Astrocyte (in vitro differentiated cells and primary cell): Measurements from ENCODE around the gene PPP1CC. TPM values are rescaled to one million over a fixed set of nuclear protein-coding genes. Genes with fewer than 3 reads are reported as not detected.

Source experiments
- DNase-seq: peaks from one replicate; pipeline ENCODE4 v3.0.0-alpha.2; 2010; ENCODE audit warnings: low read depth
- FAIRE-seq: peaks from 2 replicates; lab custom pipeline; 2011; peaks lifted over from hg19 to GRCh38; lab: Jason Lieb, UNC
- H2AFZ ChIP-seq: 2 replicates; pipeline ENCODE4 v1.6.0; 2012; ENCODE audit warnings: low read depth, low read length, inconsistent platforms
- H3K27ac ChIP-seq: 2 replicates; pipeline ENCODE4 v1.5.1; 2011; ENCODE audit warnings: low read depth, low read length, inconsistent platforms
- H3K27me3 ChIP-seq: 2 replicates; pipeline ENCODE4 v1.6.0; 2011; ENCODE audit warnings: low read length, inconsistent platforms; ENCODE audit not compliant: insufficient read depth
- H3K36me3 ChIP-seq: 2 replicates; pipeline ENCODE4 v1.5.1; 2011; ENCODE audit warnings: low read length, inconsistent platforms; ENCODE audit not compliant: insufficient read depth
- H3K4me1 ChIP-seq: 2 replicates; pipeline ENCODE4 v1.5.1; 2011; ENCODE audit warnings: low read length, inconsistent platforms; ENCODE audit not compliant: insufficient read depth
- H3K4me2 ChIP-seq: 2 replicates; pipeline ENCODE4 v1.6.0; 2012; ENCODE audit warnings: low read length, inconsistent platforms
- H3K4me3 ChIP-seq: 2 replicates; pipeline ENCODE4 v1.5.1; 2011; ENCODE audit warnings: low read depth, mild to moderate bottlenecking, low read length, inconsistent platforms; ENCODE audit not compliant: insufficient read depth
- H3K79me2 ChIP-seq: 2 replicates; pipeline ENCODE4 v1.6.0; 2012; ENCODE audit warnings: mild to moderate bottlenecking, low read length, inconsistent platforms; ENCODE audit not compliant: insufficient read depth
- H3K9ac ChIP-seq: 2 replicates; pipeline ENCODE4 v1.6.0; 2012; ENCODE audit warnings: mild to moderate bottlenecking, low read length, inconsistent platforms
- H3K9me3 ChIP-seq: 2 replicates; pipeline ENCODE4 v1.5.1; 2012; ENCODE audit warnings: low read depth, mild to moderate bottlenecking, low read length, inconsistent platforms; ENCODE audit not compliant: insufficient read depth
- H4K20me1 ChIP-seq: 2 replicates; pipeline ENCODE4 v1.6.0; 2012; ENCODE audit warnings: low read length, inconsistent platforms; ENCODE audit not compliant: insufficient read depth
- H3K27ac Mint-ChIP-seq: one replicate; pipeline ENCODE4 v1.8.0; 2021; ENCODE audit warnings: mild to moderate bottlenecking, mixed read lengths; ENCODE audit not compliant: unreplicated experiment
- H3K27me3 Mint-ChIP-seq: one replicate; pipeline ENCODE4 v1.8.0; 2021; ENCODE audit warnings: low read depth, mixed read lengths; ENCODE audit not compliant: unreplicated experiment
- H3K36me3 Mint-ChIP-seq: one replicate; pipeline ENCODE4 v1.8.0; 2021; ENCODE audit warnings: low read depth, mixed read lengths; ENCODE audit not compliant: unreplicated experiment
- H3K4me1 Mint-ChIP-seq: one replicate; pipeline ENCODE4 v1.8.0; 2021; ENCODE audit warnings: low read depth, mixed read lengths; ENCODE audit not compliant: unreplicated experiment
- H3K4me3 Mint-ChIP-seq: one replicate; pipeline ENCODE4 v1.8.0; 2021; ENCODE audit warnings: mild to moderate bottlenecking, moderate library complexity, mixed read lengths; ENCODE audit not compliant: unreplicated experiment
- H3K9me3 Mint-ChIP-seq: one replicate; pipeline ENCODE4 v1.8.0; 2021; ENCODE audit warnings: mild to moderate bottlenecking, mixed read lengths; ENCODE audit not compliant: unreplicated experiment
- CTCF ChIP-seq: IDR thresholded peaks from 2 replicates; pipeline ENCODE4 v1.5.1; 2011; ENCODE audit warnings: low read depth, mild to moderate bottlenecking, inconsistent platforms, low read length, moderate library complexity; ENCODE audit not compliant: insufficient read depth
- EZH2 ChIP-seq: IDR thresholded peaks from 2 replicates; pipeline ENCODE4 v1.6.1; 2012; ENCODE audit warnings: mild to moderate bottlenecking, low read length, inconsistent platforms; ENCODE audit not compliant: insufficient read depth
- total RNA-seq: library from RNA; stranded (reverse); gene quantifications from 2 replicates; pipeline ENCODE4 v1.2.1, GENCODE V29; 2021

PPP1CC gene
- total RNA-seq, 1 donor from 2014 or later: 107 TPM

GRCh38 chr12:110728628-110729027, 14.1 kb downstream of the PPP1CC start:
- H3K27ac Mint-ChIP-seq: no peak overlapping the region
- no peak for TF ChIP-seq CTCF
- no peak for TF ChIP-seq EZH2
- no peak for DNase-seq
- Histone ChIP-seq H3K4me1 (peaks cover 5% of the 10 kb centered on the region), H3K9me3 (no peaks in the 10 kb centered on the region), H3K4me3 (no peak overlapping the region), H3K27ac (no peak overlapping the region), H3K9ac (no peak overlapping the region), H2AFZ (no peak overlapping the region), H3K27me3 (no peaks in the 10 kb centered on the region), H4K20me1 (peaks cover 81% of the 10 kb centered on the region), H3K4me2 (no peak overlapping the region), H3K79me2 (peaks cover 84% of the 10 kb centered on the region), H3K36me3 (peaks cover 42% of the 10 kb centered on the region)
- H3K4me1 Mint-ChIP-seq: peaks cover 14% of the 10 kb centered on the region
- H3K4me3 Mint-ChIP-seq: no peak overlapping the region
- no peaks in the 10 kb centered on the region for H3K27me3 Mint-ChIP-seq
- H3K36me3 Mint-ChIP-seq: peaks cover 18% of the 10 kb centered on the region
- H3K9me3 Mint-ChIP-seq: no peaks in the 10 kb centered on the region
- no peak for FAIRE-seq

GRCh38 chr12:110726708-110727369, 15.9 kb downstream of the PPP1CC start:
- no peak for DNase-seq
- H3K27me3 ChIP-seq: no peaks in the 10 kb centered on the region
- H3K27ac Mint-ChIP-seq: no peak overlapping the region
- H3K36me3 Mint-ChIP-seq: peaks cover 21% of the 10 kb centered on the region
- no peak for FAIRE-seq
- H2AFZ ChIP-seq: no peak overlapping the region
- peaks cover 53% of the 10 kb centered on the region for H3K36me3 ChIP-seq
- H3K27ac ChIP-seq: no peak overlapping the region
- H3K9me3 ChIP-seq: no peaks in the 10 kb centered on the region
- peaks cover 5% of the 10 kb centered on the region for H3K4me1 Mint-ChIP-seq
- no peaks in the 10 kb centered on the region for H3K27me3 Mint-ChIP-seq
- H3K4me3 ChIP-seq: no peak overlapping the region
- H3K9me3 Mint-ChIP-seq: no peaks in the 10 kb centered on the region
- H3K79me2 ChIP-seq: peaks cover 66% of the 10 kb centered on the region
- no peaks in the 10 kb centered on the region for H3K4me1 ChIP-seq
- no peak overlapping the region for H3K4me2 ChIP-seq
- H4K20me1 ChIP-seq: peaks cover 72% of the 10 kb centered on the region
- no peak overlapping the region for H3K9ac ChIP-seq
- no peak for TF ChIP-seq EZH2
- TF ChIP-seq CTCF: no peak
- no peak overlapping the region for H3K4me3 Mint-ChIP-seq

GRCh38 chr12:110726028-110726427, 16.7 kb downstream of the PPP1CC start:
- Mint-ChIP-seq H3K27me3 (no peaks in the 10 kb centered on the region), H3K27ac (no peak overlapping the region), H3K4me3 (no peak overlapping the region), H3K4me1 (peaks cover 3% of the 10 kb centered on the region), H3K36me3 (peaks cover 21% of the 10 kb centered on the region), H3K9me3 (no peaks in the 10 kb centered on the region)
- Histone ChIP-seq H3K27me3 (no peaks in the 10 kb centered on the region), H3K4me1 (no peaks in the 10 kb centered on the region), H3K4me2 (no peak overlapping the region), H3K4me3 (no peak overlapping the region), H4K20me1 (peaks cover 70% of the 10 kb centered on the region), H3K9me3 (no peaks in the 10 kb centered on the region), H3K79me2 (peaks cover 59% of the 10 kb centered on the region), H3K9ac (no peak overlapping the region), H3K36me3 (peaks cover 54% of the 10 kb centered on the region), H3K27ac (no peak overlapping the region), H2AFZ (no peak overlapping the region)
- TF ChIP-seq EZH2: no peak
- TF ChIP-seq CTCF: no peak
- DNase-seq (no peak), FAIRE-seq (no peak)
